Measurements from ENCODE around the gene FRMPD4. TPM values are rescaled to one million over a fixed set of nuclear protein-coding genes. Genes with fewer than 3 reads are reported as not detected.

Gene FRMPD4
- total and polyA plus RNA-seq, 10 donors: not detected

- DNase-seq: no peak
- 83 to 93% (median 88%) methylated on average over 7 of the region's 7 CpGs for WGBS, 5 donors
- Histone ChIP-seq H3K9me3 (no peaks in the 10 kb centered on the region), H3K36me3 (no peaks in the 10 kb centered on the region), H3K27me3 (replicated peaks in 1 of 7) (peaks cover 0 to 10% (median 0%) of the 10 kb centered on the region in 7 donors), H3K27ac (no peak overlapping the region), H3K4me1 (no peaks in the 10 kb centered on the region), H3K4me3 (no peak overlapping the region)
- intact Hi-C loops (cut with DNase I; ENCODE audit: low total_unique reads): no loop called here
- TF ChIP-seq POLR2AphosphoS5 (IDR thresholded peaks at IDR 0.05): no peak
- TF ChIP-seq POLR2A (IDR thresholded peaks at IDR 0.05): no peak
- no peak for TF ChIP-seq CTCF (IDR thresholded peaks at IDR 0.05 in 8 of 11, conservative IDR thresholded peaks at IDR 0.05 in 3 of 11)
Measured at GRCh38 chrX:12681047-12681446, 542.8 kb downstream of the FRMPD4 start.

- 38 to 72% (median 42%) methylated on average over 2 of the region's 2 CpGs for WGBS, 5 donors
- no peak overlapping the region for H3K4me3 ChIP-seq
- H3K36me3 ChIP-seq: no peaks in the 10 kb centered on the region
- peaks cover 0 to 4% (median 0%) of the 10 kb centered on the region in 7 donors for H3K27me3 ChIP-seq (replicated peaks in 1 of 7)
- TF ChIP-seq POLR2A (IDR thresholded peaks at IDR 0.05) (no peak), POLR2AphosphoS5 (IDR thresholded peaks at IDR 0.05) (no peak), CTCF (IDR thresholded peaks at IDR 0.05 in 8 of 11, conservative IDR thresholded peaks at IDR 0.05 in 3 of 11) (no peak)
- no peak overlapping the region for H3K27ac ChIP-seq
- H3K4me1 ChIP-seq: no peaks in the 10 kb centered on the region
- no peak for DNase-seq
- H3K9me3 ChIP-seq: no peaks in the 10 kb centered on the region
- intact Hi-C loops (cut with DNase I; ENCODE audit: low total_unique reads): no loop called here
Measured at GRCh38 chrX:12685541-12685940, 547.3 kb downstream of the FRMPD4 start.

- Histone ChIP-seq H3K36me3 (no peaks in the 10 kb centered on the region), H3K27me3 (replicated peaks in 1 of 7) (peaks cover 0 to 4% (median 0%) of the 10 kb centered on the region in 7 donors)
- intact Hi-C loops (cut with DNase I; ENCODE audit: low total_unique reads): no loop called here
Measured at GRCh38 chrX:12686331-12686730, 548.1 kb downstream of the FRMPD4 start.

GRCh38 chrX:12690646-12691045 is 552.4 kb downstream of the FRMPD4 start:
- Histone ChIP-seq H3K27me3 (replicated peaks in 1 of 7) (peaks cover 0 to 15% (median 0%) of the 10 kb centered on the region in 7 donors), H3K4me3 (no peak overlapping the region), H3K9me3 (no peaks in the 10 kb centered on the region), H3K27ac (no peak overlapping the region), H3K4me1 (no peaks in the 10 kb centered on the region), H3K36me3 (no peaks in the 10 kb centered on the region)
- TF ChIP-seq POLR2A (IDR thresholded peaks at IDR 0.05): no peak
- DNase-seq: no peak
- 58 to 97% (median 83%) methylated on average over 3 of the region's 3 CpGs for WGBS, 5 donors
- intact Hi-C loops (cut with DNase I; ENCODE audit: low total_unique reads): loop anchor here (10.0 kb wide), 1 partner anchor 606 kb away; no protein-coding TSS in a partner anchor

More at GRCh38 chrX:12686331-12686730, 548.1 kb downstream of the FRMPD4 start:
- no peaks in the 10 kb centered on the region for H3K9me3 ChIP-seq
- no peak for DNase-seq
- H3K4me1 ChIP-seq: no peaks in the 10 kb centered on the region
- no peak overlapping the region for H3K27ac ChIP-seq
- no peak overlapping the region for H3K4me3 ChIP-seq
- no peak for TF ChIP-seq POLR2A (IDR thresholded peaks at IDR 0.05)
- no peak for TF ChIP-seq CTCF (IDR thresholded peaks at IDR 0.05 in 8 of 11, conservative IDR thresholded peaks at IDR 0.05 in 3 of 11)
- no peak for TF ChIP-seq POLR2AphosphoS5 (IDR thresholded peaks at IDR 0.05)

- no peaks in the 10 kb centered on the region for H3K36me3 ChIP-seq
- WGBS, 5 donors: 81 to 91% (median 88%) methylated on average over 2 of the region's 2 CpGs
- H3K4me3 ChIP-seq: no peak overlapping the region
- H3K9me3 ChIP-seq: no peaks in the 10 kb centered on the region
- H3K4me1 ChIP-seq: no peaks in the 10 kb centered on the region
- TF ChIP-seq POLR2A (IDR thresholded peaks at IDR 0.05): no peak
- no peak overlapping the region for H3K27ac ChIP-seq
- DNase-seq: no peak
- intact Hi-C loops (cut with DNase I; ENCODE audit: low total_unique reads): loop anchor here (10.0 kb wide), 1 partner anchor 609 kb away; no protein-coding TSS in a partner anchor
- peaks cover 0 to 23% (median 0%) of the 10 kb centered on the region in 7 donors for H3K27me3 ChIP-seq (replicated peaks in 1 of 7)
Measured at GRCh38 chrX:12693754-12694153, 555.5 kb downstream of the FRMPD4 start.
